SHP77 (cell line): Measurements from ENCODE around the gene ACD.

Experiments
- DNase-seq, 2 experiments: peaks; one replicate each; lab custom pipeline; 2025; lab: John Stamatoyannopoulos, UW

Gene ACD

DNA sequence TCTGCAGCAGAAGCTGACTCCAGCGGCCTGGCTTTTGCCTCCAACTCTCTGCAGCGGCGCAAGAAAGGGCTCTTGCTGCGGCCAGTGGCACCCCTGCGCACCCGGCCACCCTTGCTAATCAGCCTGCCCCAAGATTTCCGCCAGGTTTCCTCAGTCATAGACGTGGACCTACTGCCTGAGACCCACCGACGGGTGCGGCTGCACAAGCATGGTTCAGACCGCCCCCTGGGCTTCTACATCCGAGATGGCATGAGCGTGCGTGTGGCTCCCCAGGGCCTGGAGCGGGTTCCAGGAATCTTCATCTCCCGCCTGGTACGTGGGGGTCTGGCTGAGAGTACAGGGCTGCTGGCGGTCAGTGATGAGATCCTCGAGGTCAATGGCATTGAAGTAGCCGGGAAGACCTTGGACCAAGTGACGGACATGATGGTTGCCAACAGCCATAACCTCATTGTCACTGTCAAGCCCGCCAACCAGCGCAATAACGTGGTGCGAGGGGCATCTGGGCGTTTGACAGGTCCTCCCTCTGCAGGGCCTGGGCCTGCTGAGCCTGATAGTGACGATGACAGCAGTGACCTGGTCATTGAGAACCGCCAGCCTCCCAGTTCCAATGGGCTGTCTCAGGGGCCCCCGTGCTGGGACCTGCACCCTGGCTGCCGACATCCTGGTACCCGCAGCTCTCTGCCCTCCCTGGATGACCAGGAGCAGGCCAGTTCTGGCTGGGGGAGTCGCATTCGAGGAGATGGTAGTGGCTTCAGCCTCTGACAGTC, 2.0 kb upstream of the ACD start:
- no peak for DNase-seq

DNA sequence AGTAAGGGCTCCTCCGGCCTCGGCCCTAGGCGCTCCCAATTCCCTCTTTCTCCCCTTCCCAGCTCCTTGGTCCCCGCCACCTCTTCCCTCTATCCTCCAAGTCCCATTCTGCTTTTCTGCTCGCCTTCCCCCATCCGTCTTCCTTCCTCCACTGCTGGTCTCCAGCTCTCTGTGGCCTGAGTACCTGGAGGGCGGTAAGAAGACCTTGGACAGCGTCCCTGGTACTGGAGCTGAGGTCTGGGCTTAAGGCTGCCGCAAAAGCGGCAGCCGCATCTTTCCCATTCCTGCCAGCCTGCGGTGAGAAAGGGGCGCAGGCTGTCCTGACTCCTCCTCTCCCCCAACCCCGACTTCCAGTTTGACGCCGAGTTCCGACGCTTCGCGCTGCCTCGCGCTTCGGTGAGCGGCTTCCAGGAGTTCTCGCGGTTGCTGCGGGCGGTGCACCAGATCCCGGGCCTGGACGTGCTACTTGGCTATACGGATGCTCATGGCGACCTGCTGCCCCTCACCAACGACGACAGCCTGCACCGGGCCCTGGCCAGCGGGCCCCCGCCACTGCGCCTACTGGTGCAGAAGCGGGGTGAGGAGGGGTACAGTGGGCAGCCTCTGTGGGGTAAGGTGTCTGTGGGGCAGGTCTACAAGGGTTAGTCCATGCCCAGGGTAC, 1.2 kb upstream of the ACD start:
- peak; percentile 23 to 51 for DNase-seq

DNA sequence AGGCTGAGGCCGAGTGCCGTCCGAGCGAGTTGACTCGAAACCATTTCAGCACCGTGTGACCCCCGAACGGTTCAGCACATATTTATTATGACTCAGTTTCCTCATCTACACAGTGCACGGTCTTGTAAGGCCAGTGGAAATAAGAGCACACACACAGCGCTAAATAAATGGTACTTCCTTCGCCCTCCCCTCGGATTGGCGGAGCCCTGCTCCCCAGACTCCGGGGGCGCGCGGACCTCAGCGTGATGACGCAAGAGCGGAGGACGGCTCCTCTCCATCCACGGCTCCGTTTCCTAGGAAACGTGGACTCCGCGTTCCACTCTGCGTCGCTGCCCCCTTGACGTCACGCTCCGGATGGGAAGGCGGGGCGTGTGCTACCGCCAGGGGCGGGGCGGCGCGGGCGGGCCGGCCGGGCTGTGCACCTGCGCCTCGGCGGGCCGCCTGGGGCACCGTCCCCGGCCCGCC, 536 bp upstream of the ACD start, which contains the start of gene PARD6A:
Gene PARD6A, plus strand, starts transcription at position 397 of the 465 bp plus-strand sequence. CDS start 79 bp downstream, outside the sequence.
- peak; percentile 96 for DNase-seq

DNA sequence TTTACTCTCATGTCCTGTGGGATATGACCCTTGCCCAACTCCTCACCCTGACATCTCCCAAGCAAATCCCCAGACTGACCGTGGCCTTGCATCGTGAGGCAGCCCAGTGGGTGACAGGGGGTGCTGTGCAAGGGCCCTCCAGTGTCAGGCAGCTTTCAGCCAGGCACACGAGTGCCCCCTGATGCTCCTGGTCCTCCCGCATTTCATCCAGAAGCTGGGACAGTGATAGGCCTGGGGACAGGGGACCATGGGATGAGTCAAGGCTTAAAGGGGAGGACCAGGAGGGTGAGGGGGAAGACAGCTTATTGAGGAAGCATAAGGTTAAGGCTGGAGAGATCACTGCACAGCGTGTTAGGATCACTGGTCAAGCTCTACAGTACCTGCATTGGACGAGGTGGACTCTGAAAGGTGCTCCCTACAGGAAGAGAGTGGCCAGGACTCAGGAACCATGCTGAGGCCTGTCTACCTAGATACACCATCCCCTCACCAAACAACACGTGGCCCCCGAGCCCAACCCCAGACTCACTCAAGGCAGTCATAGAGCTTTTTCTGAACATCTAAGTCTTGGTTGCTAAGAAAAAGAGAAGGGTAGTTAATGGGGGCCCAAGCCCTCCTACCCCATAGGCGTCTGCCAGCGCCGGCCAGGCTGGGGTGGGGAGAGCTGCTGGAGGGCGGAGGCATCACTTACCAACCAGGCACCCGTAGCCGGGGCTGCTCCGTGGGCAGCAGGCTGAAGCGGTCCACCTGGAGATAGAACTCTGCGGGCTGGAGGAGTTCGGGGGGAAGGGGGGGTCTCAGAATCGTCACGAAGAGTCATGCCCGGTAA, 998 bp downstream of the ACD start:
- no peak for DNase-seq

DNA sequence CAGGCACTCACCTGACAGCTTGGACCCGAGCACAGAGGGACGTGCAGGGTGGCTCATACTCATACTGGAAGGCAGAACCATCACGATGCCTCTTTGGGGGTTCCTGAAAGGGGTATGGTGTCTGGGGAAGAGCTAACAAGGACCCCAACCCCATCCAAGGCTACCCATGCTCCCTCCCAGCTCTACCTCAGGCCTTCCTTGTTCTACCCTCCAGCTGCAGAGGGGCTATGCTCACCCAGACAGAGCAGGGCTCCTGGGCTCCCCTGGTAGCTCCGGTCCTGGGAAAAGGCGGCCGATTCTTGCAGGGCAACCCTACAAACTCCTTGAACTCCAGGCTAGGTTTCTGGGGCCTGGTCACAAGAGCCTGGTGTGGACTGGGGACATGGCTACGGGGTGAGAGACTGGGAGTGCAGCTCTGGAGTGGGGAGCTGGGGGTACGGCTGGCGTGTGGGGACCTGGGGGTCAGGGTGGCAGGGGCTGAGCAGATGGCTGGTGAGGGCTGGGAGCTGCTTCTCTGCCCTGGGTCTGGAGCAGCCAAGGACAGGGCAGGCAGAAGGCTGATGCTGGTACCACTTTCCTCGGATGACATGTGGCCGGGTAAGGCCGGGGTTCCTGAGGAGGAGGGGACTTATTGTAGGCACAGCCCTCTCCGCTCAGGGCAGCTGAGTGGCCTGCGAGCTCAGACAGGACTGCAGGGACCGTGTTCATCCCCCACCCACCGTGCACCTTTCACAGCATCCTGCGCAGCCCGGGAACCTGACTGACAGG, 2.1 kb downstream of the ACD start:
- DNase-seq = no peak

DNA sequence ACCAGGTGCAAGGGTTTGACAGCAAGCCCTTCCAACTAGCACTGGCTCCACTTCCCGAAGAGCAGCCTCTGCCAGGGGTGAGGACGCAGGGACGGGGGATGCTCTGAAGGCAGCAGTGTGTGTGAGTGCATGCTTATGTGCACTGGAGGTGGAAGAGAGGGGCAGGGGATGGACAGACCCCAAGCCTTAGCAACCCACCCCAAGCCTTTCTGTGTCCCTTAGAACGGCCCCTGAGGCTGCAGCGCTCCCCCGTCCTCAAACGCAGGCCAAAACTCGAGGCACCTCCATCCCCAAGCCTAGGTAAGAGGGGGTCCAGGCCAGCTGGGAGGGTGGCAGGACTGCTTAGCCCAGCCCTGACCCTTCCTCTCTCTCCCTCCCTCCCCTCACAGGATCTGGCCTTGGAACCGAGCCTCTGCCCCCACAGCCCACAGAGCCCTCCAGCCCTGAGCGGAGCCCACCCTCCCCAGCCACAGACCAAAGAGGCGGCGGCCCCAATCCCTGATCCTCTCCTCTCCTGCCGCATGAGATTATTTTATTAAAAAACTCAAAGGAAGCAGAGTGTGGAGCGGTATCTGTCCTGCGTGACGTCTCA, 2.9 kb downstream of the ACD start:
- no peak for DNase-seq

DNA sequence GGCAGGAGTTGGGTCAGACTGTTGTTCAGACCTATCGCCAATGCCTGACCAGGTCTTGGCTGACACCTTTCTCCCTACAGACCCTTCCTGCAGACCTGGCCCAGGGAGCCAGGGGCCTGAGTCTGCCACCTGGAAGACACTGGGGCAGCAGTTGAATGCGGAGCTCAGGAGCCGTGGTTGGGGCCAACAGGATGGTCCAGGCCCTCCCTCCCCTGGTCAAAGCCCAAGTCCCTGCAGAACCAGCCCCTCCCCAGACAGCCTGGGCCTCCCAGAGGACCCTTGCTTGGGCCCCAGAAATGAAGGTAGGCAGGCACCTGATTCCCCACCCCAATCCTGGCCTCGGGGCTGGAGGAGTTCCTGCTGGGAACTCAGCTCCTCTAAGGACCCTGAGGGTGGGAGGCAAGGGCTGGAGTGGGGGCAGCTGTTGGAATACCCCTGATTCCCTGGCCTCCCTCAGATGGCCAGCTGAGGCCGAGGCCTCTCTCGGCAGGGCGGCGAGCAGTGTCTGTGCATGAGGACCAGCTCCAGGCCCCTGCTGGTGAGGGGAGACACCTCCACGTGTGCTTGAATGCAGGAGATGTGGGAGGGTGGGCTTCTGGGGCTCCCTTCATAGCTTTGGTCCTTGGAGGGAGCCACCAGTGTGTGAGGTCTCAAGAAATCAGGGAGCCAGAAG, 3.6 kb downstream of the ACD start:
- DNase-seq = no peak

DNA sequence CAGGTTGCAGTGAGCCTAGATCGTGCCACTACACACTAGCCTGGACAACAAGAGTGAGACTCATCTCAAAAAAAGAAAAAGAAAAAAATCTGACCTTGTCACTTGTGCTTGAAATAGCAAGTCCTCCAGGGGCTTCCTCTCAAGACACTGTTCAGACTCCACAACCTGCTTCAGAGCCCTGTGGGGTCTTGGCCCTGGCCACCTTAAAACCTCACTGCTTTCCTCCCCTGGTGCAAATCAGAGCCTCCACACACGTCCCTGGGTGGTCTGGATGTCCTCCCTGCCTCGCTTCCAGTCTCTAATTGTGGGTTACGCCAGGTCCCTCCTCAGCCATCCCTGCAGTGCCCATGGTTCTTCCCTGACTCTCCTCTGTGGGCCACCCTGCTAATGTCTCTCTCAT, 4.7 kb downstream of the ACD start:
- DNase-seq = no peak

DNA sequence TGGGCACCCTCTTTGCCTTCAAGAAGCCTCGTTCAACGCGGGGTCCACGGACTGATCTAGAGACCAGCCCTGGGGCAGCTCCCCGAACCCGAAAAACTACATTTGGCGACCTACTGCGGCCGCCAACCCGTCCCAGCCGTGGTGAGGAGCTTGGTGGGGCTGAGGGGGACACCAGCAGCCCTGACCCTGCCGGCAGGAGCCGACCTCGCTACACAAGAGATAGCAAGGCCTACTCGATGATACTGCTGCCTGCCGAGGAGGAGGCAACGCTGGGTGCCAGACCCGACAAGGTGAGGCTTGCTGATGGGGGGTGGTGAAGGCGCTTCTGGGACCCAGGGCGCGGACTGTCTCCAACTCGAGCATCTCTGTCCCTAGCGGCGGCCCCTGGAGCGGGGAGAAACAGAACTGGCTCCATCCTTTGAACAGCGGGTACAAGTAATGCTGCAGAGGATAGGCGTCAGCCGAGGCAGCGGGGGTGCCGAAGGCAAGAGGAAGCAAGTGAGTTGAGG, 5.6 kb downstream of the ACD start:
- DNase-seq = no peak

DNA sequence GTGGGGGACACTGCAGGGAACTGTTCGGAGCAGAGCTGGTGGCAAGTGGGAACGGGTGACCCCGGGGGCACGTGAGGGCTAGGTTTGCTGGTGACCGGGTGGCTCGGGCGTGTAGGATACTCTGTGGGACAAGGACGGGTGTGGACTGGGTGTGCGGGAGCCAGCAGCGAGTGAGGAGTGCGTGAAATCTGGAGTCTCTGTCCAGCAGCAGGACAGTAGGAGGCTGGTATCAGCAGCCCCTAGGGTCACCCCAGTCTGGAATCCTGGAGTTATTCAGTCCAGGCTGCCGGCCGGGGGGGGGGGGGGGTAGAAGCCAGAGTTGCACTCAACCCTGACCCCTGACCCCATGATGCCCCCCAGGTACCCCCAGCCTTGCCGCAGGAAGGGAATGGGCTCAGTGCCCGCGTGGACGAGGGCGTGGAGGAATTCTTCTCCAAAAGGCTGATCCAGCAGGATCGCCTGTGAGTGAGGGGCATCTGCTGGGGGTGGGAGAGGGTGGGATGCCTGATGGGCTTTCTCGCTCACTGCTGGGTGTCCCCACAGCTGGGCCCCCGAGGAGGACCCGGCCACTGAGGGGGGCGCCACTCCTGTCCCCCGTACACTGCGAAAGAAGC, 6.2 kb downstream of the ACD start:
- no peak for DNase-seq

DNA sequence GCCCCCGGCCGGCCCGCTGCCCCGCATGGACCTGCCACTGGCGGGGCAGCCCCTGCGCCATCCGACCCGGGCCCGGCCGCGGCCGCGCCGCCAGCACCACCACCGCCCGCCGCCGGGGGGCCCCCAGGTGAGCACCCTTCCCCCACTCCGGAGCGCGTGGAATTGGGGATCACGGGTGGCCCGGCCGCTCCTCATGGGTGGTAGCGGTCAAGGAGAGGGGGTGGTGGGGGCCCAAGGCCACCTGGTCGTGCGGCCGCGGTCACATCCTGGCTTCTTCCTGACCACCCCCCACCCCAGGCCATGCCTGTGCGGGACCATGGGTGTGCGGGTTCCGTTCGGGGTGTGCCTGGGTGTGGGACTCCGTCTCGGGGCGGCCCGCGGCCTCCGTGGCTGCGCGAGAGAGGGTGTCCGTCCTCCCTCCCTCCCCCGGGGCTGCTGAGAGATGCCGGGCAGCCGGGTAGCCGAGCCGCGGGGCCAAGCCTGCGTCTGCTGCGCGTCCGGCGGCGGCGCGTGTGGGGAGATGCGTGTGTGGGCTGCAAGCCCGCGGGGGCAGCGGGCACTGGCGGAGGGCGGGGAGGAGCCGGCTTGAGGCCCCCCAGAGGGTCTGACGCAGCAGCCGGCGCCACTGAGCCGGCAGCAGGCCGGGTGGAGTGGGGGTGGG, 6.8 kb downstream of the ACD start:
- no peak for DNase-seq

DNA sequence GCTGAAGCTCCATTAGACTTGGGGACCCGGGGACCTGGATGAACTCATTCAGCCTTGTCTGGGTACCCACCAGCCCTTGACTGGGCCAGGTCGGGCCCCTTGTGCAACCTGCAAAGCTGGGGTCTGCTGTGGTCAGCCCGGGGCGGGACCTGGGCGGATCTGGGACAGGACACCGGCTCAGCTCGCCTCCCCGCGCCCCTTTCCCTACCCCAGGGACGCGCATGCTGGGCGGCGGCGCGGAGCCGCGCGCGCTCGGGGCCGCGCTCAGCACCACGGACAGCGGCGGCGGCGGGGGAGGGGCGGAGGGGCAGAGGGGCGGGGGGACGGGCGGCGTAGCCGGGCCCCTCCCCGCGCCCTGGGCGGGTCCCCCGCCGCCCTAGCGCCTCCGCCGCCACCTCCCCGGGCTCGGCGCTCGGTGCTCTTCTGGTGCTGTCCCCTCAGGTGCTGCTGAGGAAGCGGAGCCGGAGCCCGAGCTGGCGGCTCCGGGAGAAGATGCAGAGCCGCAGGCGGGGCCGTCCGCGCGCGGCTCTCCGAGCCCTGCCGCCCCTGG, 7.4 kb downstream of the ACD start:
- peak in 1 of 2 experiments; percentile 9 for DNase-seq

DNA sequence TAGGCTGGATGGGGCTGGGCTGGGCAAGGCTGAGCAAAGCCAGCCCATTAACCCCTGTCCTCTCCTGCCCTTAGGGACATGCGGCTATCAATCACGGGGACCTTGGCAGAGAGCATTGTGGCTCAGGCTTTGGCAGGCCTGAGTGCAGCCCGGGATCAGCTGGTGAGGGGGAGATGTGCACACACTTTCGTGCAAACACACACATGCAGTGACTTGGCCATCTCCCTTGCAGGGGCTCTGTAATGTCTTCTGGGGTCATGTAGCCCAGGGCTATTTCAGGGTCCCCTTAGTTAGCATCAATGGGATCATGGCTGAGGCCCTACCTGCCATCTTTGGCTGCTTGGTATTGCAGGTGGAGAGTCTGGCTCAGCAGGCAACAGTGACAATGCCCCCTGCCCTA, 8.2 kb downstream of the ACD start:
- DNase-seq = no peak

DNA sequence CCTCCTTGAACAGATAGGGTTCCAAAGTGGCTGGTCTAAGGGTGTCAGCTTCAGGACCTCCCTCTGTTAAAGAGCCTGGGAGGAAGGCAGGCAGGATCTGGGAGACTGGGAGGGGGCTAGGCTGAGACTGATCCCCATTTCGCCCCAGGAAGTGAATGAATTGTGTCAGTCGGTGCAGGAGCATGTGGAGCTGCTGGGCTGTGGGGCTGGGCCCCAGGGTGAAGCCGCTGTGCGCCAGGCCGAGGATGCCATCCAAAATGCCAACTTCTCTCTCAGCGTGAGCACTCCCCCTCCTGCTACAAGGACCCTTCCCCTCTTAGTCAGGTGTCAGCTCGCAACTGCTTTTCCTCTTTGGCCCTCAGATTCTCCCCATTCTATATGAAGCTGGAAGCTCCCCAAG, 9.0 kb downstream of the ACD start:
- no peak for DNase-seq

DNA sequence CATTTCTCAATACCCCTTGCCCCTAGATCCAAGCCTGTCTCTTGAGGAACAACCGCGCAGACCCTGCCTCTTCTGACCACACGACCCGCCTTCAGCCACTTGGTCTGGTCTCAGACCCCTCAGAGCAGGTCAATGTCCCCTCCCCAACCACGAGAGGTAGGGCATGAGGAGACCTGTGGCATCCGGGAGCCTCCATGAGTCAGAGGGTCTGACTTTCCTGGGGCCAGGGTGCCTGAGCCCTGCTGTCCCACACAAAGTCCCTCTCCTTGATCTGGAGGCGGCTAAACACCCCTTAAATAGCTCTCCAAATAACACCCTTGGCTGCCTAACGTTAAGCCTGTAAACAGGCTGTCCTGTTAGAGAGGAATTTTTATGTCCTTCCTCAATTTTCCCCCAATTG, 10.0 kb downstream of the ACD start:
- no peak for DNase-seq

DNA sequence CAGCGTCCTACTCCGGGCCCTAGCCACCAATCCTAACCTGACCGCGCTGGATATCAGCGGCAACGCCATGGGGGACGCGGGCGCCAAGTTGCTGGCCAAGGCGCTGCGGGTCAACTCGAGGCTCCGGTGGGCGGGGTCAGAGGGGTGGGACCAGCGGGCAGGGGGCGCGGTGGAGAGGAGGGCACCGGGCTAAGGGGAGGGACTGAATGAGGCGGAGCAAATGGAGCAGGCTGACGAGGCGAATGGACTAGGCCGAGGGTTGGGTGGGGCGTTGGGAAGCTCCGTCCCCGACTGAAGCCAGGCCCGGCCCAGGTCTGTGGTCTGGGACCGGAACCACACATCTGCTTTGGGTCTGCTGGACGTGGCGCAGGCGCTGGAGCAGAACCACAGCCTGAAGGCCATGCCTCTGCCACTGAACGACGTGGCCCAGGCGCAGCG, 10.5 kb downstream of the ACD start:
- DNase-seq = no peak

DNA sequence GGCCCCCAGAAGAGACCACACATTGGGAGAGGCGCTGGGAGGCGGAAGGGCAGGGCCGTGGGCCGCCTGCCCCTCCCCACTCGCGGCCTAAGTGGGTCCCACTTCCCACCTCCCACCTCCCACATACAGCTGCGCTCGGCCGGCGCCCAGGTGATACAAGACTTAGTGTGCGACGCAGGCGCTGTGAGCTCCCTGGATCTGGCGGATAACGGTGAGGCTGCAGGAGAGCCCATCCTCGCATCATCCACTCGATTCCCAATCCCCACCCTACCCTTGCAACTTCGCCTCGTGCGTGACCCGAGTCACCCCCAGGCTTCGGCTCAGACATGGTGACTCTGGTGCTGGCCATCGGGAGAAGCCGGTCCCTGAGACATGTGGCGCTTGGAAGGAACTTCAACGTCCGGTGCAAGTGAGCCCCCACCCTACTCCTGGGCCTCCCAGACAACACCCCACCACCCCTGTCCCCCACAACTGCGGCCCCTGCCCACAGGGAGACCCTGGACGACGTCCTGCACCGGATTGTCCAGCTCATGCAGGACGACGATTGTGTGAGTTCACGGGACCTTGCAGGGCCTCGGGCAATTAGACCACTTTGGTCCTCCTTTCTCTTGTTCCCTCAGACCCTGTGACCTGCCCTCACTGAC, 11.2 kb downstream of the ACD start:
- DNase-seq = no peak

DNA sequence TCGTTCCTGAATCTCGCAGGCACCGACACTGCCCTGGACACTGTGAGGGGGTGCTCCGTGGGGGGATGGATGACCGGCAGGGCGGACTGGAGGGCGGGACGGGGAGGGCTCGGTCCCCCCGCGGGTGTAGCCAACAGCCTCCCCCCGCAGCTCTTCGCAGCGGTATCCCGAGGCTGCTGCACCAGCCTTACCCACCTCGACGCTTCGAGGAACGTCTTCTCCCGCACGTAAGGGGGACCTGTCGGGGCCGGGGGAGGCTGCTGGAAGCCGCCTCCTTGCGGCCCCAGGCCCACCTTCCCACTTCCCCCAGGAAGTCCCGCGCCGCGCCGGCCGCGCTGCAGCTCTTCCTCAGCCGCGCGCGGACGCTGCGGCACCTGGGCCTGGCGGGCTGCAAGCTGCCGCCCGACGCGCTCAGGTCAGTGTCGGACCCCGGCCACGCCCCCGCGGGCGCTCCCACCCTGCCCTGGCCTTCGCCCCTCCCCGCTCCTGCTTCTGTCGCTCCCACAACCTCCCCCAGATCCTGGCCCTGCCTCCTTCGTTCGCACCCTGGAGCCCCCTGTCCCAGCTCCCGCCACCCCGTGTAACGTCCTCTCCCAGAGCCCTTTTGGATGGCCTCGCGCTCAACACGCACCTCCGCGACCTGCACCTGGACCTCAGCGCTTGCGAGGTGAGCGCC, 11.8 kb downstream of the ACD start:
- DNase-seq = no peak
